NCI-H82 (cell line): ENCODE results near the gene DSTN.
A peak's percentile ranks its signal among the peaks of the same experiment; 100 is the strongest.

Experiments used
- DNase-seq: peaks from one replicate; lab custom pipeline; 2025; lab: John Stamatoyannopoulos, UW

DSTN gene

DNA sequence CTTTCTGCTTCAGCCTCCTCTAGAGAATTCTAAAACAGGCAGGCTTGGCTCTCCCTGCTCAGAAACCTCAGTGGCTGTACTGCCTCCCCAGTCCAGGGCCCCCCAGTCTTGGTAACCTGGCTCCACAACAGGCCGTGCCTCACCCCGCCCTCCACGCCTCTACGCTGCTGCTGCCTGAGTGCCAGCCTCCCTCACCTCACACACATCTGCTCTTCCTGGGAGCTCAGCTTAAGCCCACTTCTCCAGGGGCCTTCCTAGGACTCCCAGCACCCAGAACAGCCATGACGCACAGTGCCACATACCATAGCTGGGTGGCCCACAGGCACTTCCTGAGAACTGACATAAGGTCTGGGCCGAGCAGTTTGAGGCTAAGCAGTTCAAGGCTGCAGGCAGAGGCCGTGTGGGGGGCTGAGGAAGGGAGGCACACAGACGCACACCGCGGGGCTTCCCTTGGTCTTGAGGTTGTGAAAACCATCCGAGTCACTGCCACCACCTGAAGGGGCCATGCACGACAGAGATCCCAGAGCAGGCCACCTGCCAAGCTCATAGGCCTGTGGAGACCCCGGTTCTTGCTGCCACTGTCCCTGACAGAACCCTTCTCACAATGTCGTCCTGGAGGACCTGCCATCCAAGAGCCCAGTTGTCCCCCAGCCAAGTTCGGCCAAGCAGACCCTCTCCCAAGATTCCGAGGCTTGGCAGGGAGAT, 42.6 kb downstream of the DSTN start:
- no peak for DNase-seq

DNA sequence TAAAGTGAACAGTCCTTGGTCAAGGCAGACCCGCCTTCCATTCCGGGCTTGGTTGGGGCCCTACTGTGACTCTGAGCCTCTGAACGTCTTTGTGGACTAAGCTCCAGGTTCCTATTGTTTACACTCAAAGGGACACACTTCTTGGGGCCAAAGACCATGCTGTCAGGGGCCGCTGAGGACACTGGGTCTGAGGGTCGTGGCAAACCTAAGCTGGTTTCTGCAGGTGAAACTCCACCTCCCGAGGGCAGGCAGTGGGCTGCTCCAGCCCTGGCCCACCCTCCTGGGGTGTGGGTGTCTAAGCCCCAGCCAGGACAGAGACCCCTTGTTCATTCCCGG, 43.1 kb downstream of the DSTN start:
- no peak for DNase-seq

DNA sequence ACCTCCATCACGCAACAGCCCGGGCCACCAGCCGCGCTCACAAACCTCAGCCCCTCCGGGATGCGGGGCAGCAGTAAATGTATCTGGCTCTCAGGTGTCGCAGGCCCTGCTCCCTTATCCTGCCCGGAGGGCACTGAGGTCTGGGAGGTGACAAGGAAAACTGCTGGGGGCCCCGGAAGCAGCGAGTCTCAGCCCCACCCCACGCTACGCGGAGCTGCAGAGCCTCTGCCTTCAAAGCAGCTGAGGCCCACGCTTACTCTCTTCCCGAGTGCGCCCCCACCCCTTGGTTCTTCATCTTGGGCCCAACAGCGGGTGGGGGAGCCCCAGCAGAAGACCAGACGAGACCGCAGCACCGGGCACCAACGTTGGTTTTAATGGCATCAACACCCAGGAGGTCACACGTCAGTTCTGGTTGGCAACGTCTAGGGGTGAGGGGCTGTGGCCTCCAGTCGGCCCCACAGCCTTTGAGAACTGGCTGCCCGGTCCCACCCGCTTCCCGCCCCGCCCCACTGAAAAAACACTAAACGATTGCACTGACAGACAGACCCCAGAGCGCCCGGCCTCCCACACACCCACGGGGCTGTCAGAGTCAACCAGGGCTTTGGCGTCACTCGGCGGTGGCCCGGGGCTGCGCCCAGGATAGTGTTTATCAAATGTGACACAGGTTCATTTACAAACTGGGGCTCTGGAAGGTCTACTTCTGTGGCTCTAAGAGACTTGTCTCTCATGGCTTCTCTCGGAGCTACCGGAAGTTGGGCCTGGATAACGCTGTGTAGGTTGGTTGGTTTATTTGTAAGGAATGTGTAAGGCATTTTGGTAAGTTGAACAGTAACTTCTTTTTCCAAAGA, 43.7 kb downstream of the DSTN start:
- DNase-seq = no peak

DNA sequence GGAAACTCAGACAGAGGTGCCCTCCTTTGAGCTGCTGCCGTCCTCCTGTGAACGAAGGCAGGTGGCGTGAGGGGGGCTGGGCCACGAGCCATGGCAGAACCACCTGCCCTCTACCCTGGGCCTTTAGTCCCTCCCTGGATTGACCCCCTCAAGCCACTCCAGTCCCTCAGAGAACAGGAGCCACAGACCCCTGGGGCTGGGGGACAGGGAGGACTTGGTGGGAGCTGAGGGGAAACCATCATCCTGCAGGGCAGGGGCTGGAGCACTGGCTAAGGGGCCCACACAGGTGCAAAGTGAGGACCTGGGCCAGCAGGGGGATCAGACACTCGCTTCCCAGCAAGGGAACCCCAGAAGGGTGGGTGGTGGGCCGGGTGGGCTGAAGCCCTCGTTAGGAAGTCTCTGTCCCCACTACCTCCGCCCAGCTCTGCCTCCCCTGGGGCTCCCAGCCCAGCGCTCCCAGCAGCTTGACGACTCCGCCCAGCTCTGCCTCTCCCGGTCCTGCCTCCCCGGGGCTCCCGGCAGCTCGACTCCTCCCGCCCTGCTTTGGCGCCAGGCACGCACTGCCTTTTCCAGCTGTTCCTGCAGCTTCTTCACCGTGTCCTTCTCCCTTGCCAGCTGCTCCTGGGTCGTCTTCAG, 44.4 kb downstream of the DSTN start:
- DNase-seq = peak; percentile 19

DNA sequence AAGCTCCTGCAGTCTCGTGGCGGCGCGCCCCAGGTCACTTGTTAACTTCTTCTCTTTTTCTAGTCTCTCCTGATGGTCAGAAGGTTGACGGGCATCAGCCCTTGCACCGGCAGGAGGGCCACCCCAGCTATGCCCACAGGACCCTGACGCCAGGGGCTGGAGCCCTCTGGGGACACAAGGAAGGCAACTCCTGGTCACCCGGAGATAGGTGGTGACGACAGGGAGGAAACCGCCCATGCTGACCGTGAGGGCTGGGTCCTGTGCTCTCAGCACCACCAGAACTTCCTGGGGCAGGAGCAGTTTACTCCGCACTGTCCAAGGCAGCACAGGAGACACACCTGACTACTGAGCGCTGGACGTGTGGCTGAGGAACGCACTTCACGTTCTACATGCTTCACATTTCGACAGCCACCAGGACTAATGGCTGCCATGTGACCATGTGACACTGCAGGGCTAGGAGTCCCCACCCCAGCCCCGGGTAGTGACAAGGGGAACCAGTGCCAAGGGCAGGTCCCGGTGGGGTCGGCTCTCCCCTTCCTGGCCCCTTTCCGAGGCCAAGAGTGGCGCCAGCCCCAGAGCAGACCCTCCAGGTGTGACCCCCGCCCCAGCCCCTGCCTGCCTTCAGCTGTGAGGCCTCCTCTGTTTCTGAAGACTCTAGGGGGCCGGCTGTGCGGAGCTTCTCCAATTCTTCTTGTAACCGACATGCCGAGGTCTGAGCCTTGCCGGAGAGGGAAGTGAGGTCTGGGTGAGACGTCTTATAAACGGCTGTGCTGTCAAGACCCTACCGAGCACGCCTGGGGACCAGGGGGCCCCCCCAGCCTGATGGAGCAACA, 45.2 kb downstream of the DSTN start:
- DNase-seq = no peak

DNA sequence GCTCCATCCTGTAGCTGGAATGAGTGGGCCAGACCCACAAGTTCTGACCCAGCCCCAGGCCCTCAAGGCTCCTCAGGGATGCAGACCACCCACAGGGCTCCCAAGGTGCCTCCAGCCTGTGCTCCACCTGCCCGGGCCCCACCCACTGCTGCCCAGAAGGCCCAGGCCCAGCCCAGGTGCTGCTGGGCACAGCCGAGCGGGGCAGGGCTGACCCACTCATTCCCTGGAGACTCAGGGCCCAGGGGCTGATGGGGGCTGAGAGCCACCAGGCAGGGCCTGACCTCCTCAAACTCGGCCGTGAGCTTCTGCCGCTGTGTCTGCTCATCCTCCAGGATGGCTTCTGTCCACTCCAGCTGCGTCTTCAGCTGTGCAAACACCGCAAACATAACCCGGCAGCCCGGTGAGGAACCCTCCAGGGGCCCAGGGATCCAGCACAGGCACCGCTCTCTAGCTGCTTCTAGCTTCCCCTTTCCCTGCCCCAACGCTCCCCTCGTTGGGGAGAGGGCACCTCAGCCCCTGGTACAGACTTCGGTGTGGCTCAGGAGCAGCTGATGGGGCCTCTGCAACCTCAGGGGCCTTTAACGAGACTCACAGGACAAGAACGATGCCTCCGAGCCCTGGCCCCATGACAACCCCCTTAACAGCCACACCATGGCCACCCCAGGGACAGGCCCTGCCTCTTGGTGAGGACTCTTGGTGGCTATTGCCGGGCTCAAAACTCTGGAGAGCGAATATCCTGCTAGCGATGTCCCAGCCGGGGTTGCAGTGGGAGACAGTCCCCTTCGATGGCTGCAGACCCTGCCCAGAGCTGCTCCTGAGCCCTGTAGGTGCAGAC, 46.0 kb downstream of the DSTN start:
- DNase-seq = no peak

DNA sequence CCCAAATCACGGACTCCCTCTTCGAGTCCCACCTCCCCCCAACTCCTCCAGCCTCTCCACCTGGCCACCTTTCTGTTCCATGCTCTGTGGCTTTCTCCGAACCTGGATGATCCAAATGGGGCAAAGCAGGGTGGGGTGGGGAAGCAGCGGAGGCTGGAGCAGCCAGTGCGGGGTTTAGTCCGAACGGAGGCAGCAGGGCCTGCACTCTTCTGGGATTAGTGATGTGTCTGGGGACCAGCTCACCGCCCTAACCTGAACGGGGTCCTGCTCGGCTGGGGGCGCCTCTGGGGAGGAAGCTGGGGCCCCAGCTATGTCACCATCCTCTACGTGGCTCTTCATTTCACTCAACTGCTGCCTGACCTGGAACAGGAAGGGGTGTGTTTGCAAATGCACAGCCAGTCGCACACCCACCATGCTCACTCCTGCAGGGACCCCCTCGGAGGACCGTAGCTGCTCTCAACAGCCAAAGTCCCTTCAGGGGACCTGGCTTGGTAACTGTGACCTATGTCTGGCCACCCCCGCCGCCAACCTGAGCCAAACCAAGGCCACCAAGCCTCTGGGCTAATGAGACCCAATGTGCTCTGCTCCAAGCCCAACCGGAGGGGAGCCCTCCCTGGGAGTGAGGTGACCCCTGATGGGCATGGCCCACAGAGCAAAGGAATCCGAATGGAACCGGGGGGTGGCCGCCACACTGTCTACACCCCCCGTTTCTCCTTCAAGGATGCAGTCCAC, 46.8 kb downstream of the DSTN start:
- no peak for DNase-seq

DNA sequence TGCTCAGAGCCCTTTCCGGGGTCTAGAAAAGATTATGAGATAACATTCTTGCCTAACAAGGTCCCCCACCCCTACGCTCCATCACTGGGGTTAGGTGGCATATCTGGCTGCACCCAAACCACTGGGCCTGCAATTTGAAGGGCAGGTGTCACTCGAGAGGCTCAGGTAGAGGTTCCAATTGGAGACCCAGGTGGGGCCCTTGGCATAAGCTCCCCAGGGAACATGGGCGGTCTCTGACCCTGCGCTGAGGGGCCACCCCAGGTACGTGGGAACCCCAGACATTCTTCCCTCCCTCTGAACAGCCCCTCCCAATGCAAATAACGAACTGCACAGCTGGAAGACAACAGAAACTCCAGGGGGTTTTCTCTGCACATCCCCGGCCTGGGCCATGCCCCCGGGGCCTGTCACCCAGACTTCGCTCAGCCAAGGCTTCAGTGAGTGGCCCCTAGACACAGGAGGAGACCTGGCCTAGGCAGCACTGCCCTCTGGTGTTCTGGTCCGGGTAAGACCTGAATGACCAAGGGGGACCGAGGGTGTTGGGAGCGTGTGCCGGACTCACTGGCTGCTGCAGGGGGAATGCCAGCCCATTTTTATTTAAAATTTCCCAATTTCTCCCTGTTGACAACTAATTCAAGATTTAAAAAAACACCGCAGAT, 47.5 kb downstream of the DSTN start:
- peak; percentile 64 for DNase-seq

DNA sequence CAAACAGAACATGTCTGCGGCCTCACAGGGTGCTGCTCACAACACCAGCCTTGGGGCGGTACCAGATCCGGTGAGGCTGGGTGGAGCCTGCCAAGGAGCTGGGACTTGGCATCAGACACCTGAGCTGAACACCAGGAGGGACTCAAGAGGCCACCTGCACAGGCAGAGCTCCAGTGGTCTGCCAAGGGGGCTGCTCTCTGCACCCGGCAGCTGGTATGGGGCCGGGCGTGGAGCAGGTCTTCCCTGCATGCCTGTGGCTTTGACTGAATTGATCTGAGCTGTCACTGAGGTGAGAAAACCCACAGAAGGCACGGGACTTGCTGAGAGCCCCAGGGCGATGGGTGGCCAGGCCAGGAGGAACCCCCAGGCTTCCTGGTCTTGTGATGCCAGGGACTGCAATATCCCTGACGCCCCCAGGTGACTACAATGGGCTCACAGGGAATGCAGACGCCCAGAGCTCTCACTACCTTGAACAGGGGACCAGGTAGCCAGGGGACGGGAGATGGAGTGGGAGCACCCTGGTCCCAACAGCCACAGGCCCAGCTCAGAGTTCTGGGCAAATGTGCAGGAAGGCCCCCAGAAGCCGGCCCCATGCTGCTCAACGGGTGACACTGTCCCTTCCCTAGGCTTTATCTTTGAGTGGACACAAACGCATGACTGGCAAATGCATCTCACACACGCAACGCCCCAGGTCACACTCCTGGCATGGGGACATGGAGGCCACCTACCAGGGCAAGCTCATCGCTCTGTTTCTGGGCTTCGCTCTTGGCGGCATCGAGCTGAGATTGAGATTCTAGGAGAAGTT, 48.2 kb downstream of the DSTN start:
- DNase-seq = no peak

DNA sequence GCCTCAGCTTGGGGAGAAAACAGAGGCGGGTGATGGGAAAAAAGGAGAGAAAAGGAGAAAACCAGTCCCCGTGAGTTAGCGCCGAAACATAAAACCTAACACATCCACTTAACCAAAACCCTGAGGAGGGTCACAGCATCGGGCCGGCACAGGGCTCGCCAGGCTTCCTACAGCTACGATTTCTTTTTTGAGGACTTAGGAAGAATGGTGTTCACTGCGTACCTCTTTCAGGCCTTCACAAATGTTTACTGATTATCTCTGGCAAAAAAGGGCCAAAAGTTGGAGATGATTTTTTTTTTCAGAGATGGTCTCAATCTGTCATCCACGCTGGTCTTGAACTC, 48.8 kb downstream of the DSTN start:
- DNase-seq = no peak

DNA sequence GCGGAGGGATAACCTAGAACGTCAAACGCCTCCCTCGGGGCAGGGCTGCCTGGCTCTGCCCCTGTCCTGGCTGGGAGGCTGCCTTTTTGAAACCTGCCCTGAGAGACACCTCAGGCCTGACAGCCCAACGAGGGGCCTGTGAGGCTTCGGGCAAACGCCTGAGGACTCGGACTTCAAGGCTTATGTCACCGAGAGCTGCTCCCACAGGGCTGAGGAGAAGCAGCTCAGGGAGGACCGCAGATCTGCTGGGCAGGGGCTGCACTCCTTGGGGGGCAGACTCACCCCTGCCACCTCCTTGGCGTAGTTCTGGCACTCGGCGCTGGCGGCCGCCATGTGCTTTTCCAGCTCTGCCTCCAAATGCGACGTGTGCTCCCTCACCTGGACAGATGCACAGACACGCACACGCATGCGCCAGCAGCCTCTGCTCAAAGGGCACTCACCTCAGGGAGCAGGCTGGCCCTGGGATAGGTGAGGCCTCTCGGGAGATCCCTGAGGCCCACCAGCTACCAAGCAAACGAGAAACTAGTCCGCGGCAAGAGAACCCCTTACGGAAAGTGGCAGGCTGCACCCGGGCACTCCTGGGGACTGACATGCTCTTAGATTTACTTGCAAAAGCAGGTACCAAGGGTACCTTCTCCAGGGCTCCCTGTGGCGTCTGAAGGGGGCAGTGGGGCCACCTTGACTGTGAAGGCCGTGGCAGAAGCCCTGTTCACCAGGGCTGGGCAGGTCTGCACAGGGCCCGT, 49.6 kb downstream of the DSTN start:
- no peak for DNase-seq

DNA sequence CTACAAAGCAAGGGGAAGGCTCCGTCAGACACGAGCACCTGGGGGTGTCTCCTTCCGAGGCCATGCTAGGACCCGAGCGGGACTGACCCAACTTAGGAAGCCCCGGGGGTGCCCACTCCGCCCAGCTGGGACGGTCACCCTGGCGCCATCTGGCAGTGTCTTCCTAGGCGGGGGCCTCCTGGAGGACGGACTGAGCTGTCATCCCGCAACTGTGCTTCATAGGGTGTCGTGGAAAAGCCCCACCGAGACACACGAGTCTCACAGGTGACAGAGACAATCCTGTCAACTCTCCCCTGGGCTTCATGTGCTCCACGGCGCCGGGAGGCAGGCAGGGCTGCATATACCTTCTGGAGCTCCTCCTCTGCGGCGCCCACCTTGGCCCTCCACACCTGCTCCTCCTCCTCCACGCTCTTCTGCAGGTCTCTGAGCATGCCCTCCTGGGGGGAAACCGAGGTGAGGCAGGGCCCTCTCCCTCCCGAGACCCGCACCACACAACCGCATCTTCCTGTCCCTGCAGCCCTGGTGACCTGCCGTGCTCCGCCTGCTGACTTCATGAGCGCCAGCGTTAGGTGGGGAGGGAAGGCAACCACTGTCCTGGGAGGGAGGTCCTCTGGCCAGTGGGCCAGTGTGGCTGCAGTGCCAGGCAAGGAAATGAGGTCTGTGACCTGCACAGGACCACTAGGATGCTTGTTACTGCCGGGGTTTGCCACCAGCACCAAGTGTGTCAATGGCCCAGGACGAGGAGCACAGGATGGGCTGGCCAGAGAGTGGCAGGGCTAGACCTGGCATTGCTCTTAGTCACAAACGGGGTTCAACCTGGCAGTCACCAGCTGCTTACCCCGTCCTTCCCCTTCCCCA, 50.7 kb downstream of the DSTN start:
- DNase-seq = no peak

DNA sequence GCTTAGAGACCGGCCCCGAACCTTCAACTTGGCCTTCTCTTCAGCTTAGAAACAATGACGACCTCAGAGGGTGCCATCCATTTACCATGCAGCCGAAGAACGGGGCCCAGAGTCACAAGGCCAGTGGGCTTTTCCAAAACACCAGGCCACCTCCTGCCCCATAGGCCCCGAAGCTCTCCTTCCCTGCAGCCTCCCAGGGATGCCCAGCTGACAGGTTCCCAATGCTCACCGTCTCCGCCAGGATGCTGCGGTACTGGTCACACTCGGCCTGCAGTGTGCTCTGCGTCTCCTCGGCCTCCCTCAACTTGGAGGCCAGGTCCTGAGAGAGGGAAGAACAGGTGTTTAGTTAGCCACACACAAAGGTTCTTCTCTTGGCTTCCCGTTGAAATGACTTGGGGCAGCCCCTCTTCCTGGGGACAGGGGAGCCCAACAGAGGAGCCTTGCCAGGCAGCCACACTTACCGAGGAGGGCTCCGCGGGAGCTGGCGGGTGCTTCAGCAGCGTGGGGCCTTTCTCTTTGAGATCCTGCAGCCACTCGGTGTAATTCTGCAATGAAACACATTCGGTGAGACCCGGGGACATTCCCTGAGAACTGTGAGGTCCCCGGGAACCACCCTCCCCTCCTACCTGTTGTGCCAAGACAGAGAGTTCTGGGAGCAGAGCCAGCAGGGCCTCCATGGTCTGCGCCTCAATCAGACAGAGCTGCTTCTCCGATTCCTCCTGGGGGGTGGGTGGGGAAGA, 51.5 kb downstream of the DSTN start:
- no peak for DNase-seq

DNA sequence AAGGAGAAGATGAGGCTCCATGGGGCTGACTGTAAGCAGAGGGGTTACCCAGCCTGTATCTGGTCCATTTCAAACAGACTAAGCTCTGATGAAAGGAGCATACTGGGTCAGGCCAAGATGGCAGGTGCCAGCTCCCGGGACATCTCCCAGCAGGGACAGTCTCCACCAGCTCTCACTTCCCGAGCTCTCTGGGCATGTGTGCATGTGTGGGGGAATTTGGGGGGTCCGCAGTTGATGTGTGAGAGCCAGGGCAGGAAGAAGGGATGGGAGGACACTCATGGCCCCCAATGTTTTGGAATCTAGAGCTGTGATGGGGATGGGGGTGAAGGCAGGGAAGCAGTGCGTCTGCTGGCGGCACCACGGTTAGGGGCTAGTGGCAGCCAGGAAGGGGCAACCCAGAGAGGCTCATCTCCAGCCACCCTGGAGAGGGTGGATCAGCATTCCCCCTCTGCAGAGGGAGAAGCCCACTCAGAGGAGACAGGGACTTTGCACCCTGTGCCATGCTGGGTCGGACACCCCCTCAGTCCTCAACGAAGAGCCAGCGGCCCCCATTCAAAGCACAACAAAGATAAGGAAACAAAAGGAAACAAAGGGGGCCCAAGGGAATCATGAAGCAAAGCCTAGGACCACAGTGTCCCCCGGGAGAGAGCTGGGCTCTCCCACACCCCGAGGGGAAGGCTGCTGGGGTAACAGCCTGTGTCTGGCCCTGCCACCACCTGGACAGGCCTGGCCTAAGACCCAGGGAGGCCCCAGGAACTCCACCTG, 52.4 kb downstream of the DSTN start:
- DNase-seq = no peak

DNA sequence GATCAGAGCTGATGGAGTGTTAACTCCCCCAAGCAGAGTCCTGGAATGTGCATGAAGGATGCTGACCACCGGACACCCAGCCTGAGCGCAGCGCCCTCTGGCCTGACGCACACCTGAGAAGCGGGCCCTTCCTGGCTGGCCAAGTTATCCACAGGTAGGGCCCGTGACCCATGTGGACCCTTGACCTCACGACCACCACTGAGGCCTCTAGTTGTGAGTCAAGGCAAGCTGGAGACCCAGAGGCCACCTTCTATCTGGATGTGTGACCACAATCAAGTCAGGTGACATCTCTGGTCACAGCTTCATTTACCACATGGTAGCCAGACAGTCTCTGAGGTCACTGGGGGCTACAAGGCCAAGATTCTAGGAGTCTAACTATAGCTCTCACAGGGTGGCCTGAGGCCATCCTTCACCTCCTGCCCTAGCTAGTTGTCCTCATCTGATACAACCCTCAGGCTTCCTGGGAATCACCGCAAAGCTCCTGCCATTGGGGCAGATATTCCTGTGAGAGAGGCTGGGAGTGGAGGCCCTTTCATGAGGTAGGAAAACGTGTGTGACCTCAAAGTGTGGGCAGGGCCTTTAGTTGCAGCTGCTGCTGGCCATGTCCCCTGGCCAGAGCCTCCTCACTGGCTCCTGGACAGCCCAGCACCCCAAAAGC, 53.1 kb downstream of the DSTN start:
- DNase-seq = no peak

DNA sequence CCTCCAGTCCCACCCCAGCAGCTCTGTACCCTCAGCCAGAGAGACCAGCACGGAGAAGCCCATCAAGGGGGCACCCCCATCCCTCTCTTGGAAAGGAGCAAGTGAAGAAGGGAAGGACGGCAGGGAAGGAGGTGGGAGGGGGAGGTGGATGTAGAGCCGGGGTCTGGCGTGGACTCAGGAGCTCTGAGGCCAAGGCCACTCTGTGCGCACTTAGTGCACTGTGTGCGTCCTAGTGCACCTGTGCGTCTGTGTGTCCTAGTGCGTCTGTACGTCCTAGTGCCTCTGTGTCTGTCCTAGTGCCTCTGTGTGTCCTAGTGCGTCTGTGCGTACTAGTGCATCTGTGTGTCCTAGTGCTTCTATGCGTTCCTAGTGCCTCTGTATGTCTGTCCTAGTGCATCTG, 54.2 kb downstream of the DSTN start:
- no peak for DNase-seq
